SW480 (cell line): ENCODE results near the gene PLA2G2D.

Experiments used
- DNase-seq: peaks from one replicate; pipeline ENCODE4 v3.0.0-alpha.2; 2016; ENCODE audit warnings: low spot score

PLA2G2D gene

GRCh38 chr1:20119347-20119746 is at the start of gene PLA2G2D:
Gene PLA2G2D (minus strand): TSS chr1:20119536. CDS start chr1:20119498, 38 bp downstream.
- DNase-seq, result no peak

DNA sequence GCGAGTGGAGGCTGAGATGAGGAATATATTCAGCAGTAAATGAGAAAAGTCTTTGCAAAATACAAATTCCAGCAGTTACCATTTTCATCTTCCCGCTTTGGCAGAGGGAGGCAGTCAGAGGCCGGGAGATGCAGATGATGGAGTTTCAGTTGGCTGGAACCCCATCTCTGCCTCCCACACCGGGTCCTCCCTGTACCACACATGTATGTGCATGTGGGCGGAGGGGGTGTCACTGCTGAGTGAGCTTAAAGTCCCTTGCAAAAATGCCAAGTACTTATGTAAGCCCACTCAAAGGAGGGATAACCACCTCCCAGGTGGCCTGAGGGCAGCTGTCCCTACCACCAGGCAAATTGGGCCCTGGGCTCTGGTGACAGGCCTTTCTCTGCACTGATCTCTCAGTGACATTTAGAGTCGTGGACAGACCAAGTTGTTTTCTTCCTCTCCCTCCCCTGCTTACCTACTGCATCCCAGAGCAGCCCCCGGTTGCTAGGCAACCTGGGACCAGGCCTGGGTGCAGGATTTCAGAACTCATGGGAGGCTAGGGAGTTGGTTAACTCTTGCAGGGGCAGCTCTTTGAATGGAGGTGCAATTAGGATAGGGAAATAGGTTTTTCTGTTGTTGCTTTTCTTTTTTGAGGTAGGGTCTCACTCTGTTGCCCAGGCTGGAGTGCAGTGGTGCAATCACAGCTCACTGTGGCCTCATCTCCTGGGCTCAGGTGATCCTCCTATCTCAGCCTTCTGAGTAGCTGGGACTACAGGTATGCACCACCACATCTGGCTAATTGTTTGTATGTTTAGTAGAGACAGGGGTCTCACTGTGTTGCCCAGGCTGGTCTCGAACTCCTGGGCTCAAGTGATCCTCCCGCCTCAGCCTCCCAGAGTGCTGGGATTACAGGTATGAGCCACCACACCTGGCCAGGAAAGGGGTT is 49.5 kb upstream of the PLA2G2D start:
- DNase-seq, result no peak

DNA sequence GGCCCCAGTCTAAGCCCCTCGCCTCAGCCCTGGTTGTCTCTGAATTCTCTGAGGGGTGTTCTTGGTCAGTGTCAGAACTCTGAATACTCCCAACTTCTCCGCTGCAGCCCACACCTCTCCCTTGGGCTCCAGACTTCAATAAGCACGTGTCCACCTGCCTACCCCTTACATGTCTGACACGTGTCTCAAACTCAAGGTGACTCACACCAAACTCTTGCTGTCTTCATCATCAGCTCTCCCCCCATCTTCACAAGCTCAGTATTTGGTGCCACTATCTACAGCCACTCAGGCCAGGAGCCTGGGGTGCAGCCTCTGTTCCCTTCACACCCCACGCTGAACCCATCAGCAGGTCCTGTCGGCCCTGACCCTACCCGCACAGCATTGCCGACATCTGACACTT is 47.8 kb upstream of the PLA2G2D start:
- no peak for DNase-seq

DNA sequence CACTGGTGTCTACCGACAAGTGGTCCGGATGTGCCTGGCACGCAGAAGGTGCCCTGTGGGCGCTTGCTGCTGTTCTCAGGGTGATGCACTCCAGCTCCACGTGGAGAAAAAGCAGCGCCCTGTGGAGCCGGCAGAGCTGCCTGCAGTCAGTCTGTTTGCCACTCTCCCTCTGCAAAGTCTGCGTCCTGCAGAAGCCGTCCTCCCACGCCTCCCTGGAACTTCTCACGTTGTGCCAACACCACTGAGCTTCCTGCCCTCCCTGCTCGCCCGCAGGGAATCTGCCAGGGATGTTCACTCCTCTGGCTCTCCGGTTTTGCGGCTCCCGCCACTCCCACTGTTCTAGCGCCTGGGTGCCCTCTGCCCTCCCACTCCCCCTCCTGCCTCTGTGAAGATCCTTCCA is 46.7 kb upstream of the PLA2G2D start:
- no peak for DNase-seq

- peak; percentile 29 for DNase-seq
Measured at GRCh38 chr1:20165522-20165951, 46.2 kb upstream of the PLA2G2D start.

DNA sequence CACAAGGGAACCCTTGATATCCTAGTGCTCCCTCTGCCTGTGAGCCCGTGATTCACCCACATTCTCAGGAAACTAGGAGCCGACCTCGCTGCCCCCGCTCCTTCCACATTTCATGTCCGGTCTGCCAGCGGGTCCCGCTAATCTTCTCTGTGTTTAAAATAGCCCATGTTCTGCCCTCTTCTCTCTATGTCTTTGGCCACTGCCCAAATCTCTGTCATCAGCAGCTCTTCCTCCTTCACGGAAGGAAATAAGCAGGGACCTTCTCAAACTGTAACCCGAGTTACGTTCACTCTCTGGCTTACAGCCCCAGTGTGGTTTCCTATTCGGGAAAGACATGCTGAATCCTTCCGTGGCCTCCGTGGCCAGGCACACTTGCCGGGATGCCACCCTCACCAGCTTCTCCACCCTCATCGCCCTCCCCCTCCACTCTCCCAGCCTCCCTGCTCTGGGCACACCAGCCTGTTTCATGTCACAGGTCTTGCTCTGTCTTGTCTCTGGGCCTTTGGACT is 45.4 kb upstream of the PLA2G2D start:
- no peak for DNase-seq

DNA sequence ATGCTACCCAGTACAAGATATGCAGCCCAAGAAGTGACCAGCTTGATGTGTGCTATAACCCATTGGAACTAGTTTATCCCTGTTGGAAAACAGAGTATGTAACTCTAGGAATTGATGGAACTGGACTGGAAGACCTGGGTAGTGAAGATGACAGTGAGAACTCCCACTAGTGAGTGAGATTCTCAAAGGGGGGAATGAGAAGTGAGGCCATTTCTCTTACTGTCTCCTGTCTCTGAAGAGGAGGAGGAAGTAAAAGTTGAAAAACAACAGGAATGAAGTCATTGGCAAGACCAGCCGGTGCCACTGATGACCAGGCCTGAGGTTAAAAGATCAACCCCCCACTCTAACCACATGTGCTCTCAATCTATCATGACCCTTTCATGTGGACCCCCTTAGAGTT is 40.7 kb upstream of the PLA2G2D start:
- no peak for DNase-seq

- DNase-seq, result no peak
Measured at GRCh38 chr1:20158358-20159070, 39.2 kb upstream of the PLA2G2D start.

- no peak for DNase-seq
Measured at GRCh38 chr1:20154301-20154831, 35.0 kb upstream of the PLA2G2D start.

GRCh38 chr1:20153000-20153418 is 33.7 kb upstream of the PLA2G2D start:
- no peak for DNase-seq

DNA sequence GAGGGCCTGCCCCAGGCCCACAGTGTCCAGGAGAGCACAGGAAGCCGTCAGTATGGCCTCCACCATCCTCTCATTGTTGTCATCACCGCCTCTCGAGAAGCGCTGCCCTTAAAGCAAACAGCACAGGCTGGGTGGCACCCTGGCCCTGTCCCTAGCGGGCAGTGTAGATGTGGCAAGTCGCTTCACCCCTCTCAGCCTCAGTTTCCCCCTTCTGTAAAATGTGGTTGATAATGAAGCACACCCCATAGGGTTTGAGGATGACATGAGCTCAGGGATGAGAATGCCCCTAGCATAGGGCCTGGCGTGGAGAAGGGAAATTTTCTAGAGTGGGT is 33.2 kb upstream of the PLA2G2D start:
- DNase-seq, result no peak

DNA sequence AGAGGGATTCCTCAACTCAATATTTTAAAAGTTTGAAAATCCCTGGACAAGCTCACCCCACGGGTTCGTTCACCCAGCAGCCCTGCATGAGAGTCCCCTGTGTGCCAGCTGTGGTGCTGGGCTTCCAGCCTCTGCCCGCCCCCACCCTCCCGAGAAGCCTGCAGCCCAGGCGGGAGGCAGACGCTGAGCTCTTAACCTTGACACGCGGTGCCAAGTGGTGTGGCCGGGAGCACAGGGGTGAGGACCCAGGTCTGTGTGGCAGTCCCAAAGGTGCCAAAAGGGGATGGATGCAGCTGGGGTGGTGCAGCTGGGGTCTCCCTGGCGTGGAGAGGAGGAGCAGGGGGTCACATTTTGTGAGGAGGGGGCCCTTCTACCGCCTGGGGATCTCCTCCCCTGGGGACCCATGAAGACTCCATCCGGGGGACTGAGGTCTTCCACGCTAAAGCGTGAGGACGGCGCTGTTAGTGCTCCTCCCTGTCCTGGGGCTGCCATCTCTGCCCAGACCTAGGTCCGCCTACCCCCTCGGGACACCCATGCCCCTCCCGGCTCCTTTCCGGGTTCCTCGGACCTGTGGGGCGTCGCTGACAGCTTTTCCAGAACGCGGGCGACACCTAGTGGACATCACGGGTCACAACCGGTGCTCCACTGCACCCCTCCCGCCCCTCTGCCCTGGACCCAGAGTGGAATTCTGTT is 32.7 kb upstream of the PLA2G2D start:
- DNase-seq, result peak; percentile 75

GRCh38 chr1:20150969-20151368 is 31.6 kb upstream of the PLA2G2D start:
- no peak for DNase-seq

DNA sequence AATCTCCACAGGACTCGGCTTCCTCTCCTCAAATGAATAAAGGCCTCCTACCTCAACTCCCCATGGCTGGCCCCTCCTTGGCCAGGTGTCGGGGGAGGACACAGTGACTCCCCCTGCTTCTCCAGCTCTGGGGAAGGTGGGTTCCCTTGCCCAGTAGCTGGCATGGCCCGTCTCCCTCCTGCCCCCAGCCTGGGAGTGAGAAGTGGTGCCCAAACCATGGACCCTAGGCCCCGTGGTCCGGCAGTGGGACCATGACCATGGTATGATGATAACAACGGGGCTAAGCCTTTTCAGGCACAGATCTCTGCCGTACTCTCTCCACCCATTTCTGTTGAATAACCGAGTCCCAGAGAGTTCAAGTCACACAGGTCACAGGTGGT is 31.0 kb upstream of the PLA2G2D start:
- no peak for DNase-seq

DNA sequence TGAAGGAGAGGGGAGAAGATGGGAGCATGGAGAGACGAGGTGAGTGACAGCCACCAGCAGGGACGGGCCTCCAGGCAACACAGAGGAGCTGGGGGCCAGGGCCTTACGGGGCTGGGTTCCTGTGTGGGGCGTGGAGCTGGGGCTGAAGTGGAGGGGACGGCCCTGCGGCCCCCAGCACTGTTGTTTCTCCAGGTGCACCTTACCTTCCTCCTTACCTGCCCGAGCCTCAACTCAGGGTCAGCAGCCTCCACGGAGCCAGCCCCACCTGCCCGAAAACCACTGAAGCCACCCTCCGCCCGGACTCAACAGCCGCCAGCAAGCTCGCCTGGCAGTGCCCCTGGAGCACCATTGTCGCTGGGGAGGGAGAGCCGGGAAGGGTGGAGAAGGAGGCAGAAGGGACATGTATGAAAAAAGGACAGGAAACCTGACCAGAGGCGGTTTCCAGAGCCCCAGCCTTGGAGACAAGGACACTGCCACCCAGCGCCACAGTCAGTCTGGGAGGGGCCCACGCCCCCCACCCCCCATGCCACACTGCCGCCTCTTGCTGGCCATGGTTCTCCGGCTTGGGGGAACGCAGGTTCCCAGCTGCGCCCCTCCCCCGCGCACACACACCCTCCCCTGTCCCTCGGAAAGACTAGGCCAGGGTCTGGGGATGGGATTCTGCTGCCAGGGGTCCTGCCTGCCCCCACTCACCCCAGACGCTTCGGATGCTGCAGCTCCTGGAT is 30.4 kb upstream of the PLA2G2D start:
- no peak for DNase-seq

DNA sequence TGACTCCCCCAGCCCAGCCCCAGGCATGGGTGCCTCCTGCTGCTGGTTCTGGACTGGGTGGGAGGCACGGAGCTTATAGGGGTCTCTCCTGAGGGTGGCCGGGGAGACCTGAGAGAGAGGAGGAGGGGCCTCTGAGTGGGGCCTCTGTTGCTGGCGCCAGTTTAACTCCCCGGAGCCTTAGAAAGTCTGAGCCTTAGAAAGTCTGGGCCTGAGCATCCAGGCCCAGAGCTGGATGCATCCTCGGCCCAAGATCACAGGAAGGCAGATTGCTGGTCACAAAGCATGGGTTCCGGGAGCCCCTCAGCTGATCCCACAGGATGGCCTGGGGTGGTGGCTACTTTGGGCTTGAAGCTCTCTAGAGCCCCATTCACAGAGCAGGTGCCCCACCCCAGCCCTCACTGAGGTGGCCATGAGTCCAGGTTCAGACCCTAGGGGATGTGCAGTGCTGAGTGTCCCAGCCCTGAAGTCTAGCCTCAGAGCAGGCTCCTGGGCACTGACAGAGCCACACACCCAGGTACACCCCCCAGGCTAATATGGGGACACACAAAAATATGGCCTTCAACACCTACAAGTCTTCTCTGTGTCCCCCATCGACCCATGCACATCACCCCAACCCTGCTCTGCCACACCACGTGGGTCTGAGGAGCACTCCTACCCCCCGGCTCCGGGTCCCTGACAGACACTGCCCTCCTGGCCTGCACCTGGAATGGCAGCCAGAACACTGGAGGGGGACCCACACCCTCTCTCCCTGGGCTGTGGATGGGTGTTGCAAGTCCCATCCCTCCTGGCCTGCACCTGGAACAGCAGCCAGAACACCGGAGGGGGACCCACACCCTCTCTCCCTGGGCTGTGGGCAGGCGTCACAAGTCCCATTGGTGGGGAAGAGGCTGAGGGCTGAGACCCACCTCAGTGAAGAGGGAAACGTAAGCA is 29.5 kb upstream of the PLA2G2D start:
- no peak for DNase-seq

DNA sequence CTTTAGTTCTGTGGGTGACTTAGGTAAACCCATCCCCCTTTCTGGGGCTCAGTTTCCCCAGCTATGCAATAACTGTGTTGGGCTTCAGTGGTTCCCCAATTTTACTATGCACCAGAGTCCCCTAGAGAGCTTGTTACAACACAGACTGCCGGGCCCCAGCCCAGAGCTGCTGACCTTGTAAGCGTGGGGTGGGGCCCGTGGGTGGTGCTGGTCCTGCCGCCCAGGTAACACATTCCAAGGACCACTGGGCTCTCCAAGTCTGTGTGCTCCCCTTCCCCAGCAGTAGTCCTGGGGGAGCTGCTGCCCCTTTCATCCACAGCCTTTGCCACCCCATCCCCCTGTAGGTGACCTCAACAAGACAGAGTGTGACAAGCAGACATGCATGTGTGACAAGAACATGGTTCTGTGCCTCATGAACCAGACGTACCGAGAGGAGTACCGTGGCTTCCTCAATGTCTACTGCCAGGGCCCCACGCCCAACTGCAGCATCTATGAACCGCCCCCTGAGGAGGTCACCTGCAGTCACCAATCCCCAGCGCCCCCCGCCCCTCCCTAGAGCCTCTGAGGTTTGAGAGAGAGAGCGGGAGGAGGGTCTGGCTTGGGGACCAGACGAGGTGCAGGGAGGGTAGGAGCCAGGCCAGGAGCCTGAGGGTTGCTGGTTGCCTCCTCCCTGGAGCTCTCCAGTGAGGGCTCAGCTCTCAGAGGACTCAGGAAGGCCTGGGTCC is 28.7 kb upstream of the PLA2G2D start:
- no peak for DNase-seq

DNA sequence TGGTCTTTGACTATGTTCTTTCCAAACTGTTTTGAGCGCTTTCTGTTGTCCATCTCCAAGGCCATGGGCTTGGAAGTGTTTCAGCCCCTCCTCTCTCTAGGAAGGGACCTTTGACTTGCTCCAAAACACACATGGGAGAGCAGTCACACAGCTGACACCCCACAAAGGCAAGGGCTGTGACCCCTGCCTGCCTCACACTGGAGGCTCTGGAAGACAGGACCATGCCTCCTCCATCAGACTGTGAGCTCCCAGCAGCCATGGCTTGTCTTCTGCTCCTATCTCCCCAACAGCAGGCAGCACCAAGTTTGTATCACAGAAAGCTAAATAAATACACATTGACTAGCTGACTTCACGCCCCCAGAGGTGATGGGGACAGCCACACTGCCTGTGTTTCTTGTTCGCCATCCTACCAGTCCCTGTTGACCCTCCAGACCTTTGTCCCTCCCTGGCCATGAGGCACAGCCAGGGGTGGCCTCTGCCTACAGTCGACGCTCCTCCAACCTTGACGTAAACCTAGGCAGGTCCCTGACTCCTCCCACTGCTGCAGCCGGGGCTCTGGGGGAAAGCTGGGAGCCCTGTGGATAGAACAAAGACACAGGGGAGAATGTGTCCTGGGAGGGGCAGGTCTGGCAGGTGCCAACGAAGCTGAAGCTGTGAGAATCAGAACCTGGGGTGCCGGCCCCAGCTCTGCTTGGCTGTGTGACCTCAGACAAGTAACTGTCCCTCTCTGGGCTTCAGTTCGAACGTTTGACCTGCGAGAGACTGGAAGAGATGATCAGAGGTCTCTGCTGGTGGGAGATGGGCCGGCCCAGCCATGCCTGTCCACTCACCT is 24.6 kb upstream of the PLA2G2D start:
- no peak for DNase-seq

DNA sequence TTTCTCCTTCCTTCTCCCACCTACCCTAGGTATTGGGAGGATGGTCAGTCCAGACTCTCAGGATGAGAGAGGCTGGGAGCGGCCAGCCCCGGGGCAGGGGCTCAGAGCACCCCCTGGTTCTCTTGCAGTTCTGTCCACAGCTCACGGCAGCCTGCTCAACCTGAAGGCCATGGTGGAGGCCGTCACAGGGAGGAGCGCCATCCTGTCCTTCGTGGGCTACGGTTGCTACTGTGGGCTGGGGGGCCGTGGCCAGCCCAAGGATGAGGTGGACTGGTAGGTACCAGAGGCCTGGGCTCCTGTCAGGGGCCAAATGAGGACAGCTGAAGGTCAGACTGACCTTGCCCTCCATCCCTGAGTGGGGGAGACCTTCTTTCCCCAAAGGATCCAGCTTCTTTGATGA is 24.0 kb upstream of the PLA2G2D start:
- DNase-seq, result no peak
